Heart right ventricle (tissue), 16 donors: Measurements from ENCODE around the gene CDKN2B-AS1. TPM values are rescaled to one million over a fixed set of nuclear protein-coding genes. Genes with fewer than 3 reads are reported as not detected.

ENCODE experiments used
- ATAC-seq, 8 donors: fragments of 200-7000 bp; cut with Tn5 transposase; one replicate each; pipeline ENCODE4 v1.9.1; 2020; ENCODE audit warnings: mild to moderate bottlenecking in 8 of 8, moderate library complexity in 8 of 8, moderate number of reproducible peaks in 1 of 8
- DNase-seq, 2 donors: peaks; one replicate each; pipeline ENCODE4 v3.0.0-alpha.2; 2020
- H3K27ac ChIP-seq, 10 donors: fragments of 200-600 bp; sonication (generic) in 2 of 10; one replicate each; pipeline versions ENCODE4 v1.5.0 to v1.8.0; 2020 to 2022; ENCODE audit warnings: mild to moderate bottlenecking in 3 of 10
- H3K27me3 ChIP-seq, 7 donors: fragments of 200-600 bp; one replicate each; pipeline ENCODE4 v1.8.0; 2021 to 2022; ENCODE audit warnings: mild to moderate bottlenecking in 2 of 7
- H3K36me3 ChIP-seq, 9 donors: fragments of 200-600 bp; sonication (generic) in 1 of 9; one replicate each; pipeline versions ENCODE4 v1.5.0 to v1.8.0; 2020 to 2022; ENCODE audit warnings: mild to moderate bottlenecking in 2 of 9
- H3K4me1 ChIP-seq, 9 donors: fragments of 200-600 bp; sonication (generic) in 1 of 9; one replicate each; pipeline versions ENCODE4 v1.5.0 to v1.8.0; 2020 to 2022; ENCODE audit warnings: mild to moderate bottlenecking in 4 of 9
- H3K4me3 ChIP-seq, 10 donors: fragments of 200-600 bp; sonication (generic) in 2 of 10; one replicate each; pipeline versions ENCODE4 v1.5.0 to v1.8.0; 2020 to 2022; ENCODE audit warnings: mild to moderate bottlenecking in 7 of 10, moderate library complexity in 2 of 10
- H3K9me3 ChIP-seq, 11 donors: fragments of 200-600 bp in 10 of 11; sonication (generic) in 2 of 11; one replicate each; pipeline versions ENCODE4 v1.5.0 to v1.8.0; 2013 to 2022; ENCODE audit warnings: mild to moderate bottlenecking in 2 of 11, control low read depth in 1 of 11, moderate library complexity in 1 of 11
- WGBS, 2 donors: extraction: QIAGEN DNeasy Blood & Tissue Kit; methylation state at CpG; one replicate each; pipeline ENCODE4 v1.1.7; 2013; ENCODE audit warnings: inconsistent platforms in 1 of 2; 5-methylcytosine and 5-hydroxymethylcytosine counted together
- intact Hi-C, 10 donors: fragments of 100-400 bp; cut with DNase I; formaldehyde crosslinking; loops; one replicate each; pipeline versions ENCODE4 v1.11.1 to v1.14.2; 2022
- polyA plus RNA-seq, 2 donors: library from polyadenylated mRNA; stranded (reverse); fragments of 200-250 nt; gene quantifications; one replicate each; pipeline ENCODE4 v1.2.3, GENCODE V29; 2013
- total RNA-seq, 10 donors: library from RNA; stranded (reverse); fragmentation: NEBNext Ultra II Directional in 3 of 10; extraction: Animal tissue kit (Norgen Biotek cat#: 25700) in 3 of 10; gene quantifications; one replicate each; pipeline versions ENCODE4 v1.2.1 to v1.2.4, GENCODE V29; 2021 to 2023
- TF ChIP-seq, protein P1 (sequence below), 9 donors: fragments of 200-600 bp; sonication (generic) in 2 of 9; IDR thresholded peaks; one replicate each; pipeline versions ENCODE4 v1.5.0 to v1.8.0; 2021 to 2022; ENCODE audit warnings: antibody characterized with exemption in 9 of 9, mild to moderate bottlenecking in 5 of 9, moderate library complexity in 1 of 9
- donor health status: Arrhythmogenic right ventricular cardiomyopathy.
- donor health status: ischemic (EF 13 %, LVEDD 7.1; RV severe dilation, severe dysfunction).
- donor health status: healthy with polysubstance abuse.
- donor health status: DM: no; HTN: yes; CAD: no.
- donor health status: DM: no; HTN: no; CAD: no.
- donor health status: ischemic (EF 25% LVEDD 6.9; RV normal size, moderate dysfunction).
- donor health status: ischemic (EF 25% LVEDD 5.7; RV mildly dilated, moderate dysfunction).
- donor health status: healthy.
- donor health status: DM: yes; HTN: yes; CAD: no.
- donor health status: Ischemic cardiomyopathy.
- donor health status: ischemic (EF 35%, LVEDD 5.7; RV mildly dilated, moderate dysfunction).
- donor health status: nonischemic (EF 11% LVEDD 7.7; RV severe dilation, severe dysfunction).
- donor health status: DM: yes; HTN: yes; CAD: no.
- donor health status: PGD.
- donor health status: ischemic (EF 29% LVEDD 5.4; RV normal size, mild dysfunction).
- donor health status: nonischemic (EF 23%, LVEDD 6.1; RV moderate dilation, normal function).

The CDKN2B-AS1 gene
- total and polyA plus RNA-seq, 12 donors: 0.14 to 0.45 (median 0.30) TPM; not detected in 9

DNA sequence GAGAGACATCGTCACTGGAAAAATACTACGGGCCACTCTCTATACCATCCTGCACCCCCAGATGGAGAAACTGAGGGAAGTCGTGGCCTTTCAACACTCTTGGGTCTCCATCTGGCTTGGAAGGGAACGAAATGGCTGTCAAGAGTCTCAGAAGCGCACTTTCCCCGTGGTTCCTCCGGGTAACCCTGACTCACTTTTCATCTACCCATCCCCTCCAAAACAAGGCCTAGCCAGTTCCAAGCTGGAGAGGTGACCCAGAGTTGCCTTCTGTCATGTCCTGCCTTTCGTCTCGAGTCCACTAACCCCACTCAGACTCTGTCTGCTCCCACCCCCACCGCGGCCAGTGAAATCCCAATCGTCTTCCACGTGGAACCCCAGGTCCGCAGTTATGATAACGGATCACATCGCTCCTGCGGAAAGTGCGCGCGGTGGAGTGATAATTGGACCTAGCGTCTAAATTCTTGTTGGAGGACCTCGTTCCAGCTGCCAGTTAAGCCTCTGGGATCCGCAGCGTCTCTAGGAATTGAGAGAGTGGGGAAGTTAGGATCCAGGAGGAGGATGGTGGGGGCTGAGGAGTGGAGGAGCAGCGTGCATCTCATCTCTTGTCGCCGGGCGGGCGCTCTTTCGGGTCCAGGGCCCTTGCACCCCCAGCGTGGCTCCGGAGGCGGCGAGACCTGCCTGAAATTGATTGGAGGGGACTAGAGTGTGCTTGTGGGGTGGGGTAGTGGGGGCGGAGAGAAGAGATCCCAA is 5.0 kb upstream of the CDKN2B-AS1 start:
- H3K9me3 ChIP-seq: no peaks in the 10 kb centered on the region
- 9 to 21% methylated on average over 35 of the region's 35 CpGs for WGBS, 2 donors
- no peak for DNase-seq
- peaks cover 0 to 16% (median 4%) of the 10 kb centered on the region in 9 donors for H3K4me1 ChIP-seq
- TF ChIP-seq, protein P1, sequence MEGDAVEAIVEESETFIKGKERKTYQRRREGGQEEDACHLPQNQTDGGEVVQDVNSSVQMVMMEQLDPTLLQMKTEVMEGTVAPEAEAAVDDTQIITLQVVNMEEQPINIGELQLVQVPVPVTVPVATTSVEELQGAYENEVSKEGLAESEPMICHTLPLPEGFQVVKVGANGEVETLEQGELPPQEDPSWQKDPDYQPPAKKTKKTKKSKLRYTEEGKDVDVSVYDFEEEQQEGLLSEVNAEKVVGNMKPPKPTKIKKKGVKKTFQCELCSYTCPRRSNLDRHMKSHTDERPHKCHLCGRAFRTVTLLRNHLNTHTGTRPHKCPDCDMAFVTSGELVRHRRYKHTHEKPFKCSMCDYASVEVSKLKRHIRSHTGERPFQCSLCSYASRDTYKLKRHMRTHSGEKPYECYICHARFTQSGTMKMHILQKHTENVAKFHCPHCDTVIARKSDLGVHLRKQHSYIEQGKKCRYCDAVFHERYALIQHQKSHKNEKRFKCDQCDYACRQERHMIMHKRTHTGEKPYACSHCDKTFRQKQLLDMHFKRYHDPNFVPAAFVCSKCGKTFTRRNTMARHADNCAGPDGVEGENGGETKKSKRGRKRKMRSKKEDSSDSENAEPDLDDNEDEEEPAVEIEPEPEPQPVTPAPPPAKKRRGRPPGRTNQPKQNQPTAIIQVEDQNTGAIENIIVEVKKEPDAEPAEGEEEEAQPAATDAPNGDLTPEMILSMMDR (IDR thresholded peaks at IDR 0.05): no peak
- no peak overlapping the region for H3K4me3 ChIP-seq
- intact Hi-C loops: loop anchor here in 1 of 10 donors (10.0 kb wide), 1 partner anchor 185 kb away; the partner anchor contains the start of gene MTAP
- H3K27ac ChIP-seq: no peak overlapping the region
- H3K27me3 ChIP-seq: peaks cover 0 to 96% (median 87%) of the 10 kb centered on the region in 7 donors
- no peaks in the 10 kb centered on the region for H3K36me3 ChIP-seq
- ATAC-seq: no peak

DNA sequence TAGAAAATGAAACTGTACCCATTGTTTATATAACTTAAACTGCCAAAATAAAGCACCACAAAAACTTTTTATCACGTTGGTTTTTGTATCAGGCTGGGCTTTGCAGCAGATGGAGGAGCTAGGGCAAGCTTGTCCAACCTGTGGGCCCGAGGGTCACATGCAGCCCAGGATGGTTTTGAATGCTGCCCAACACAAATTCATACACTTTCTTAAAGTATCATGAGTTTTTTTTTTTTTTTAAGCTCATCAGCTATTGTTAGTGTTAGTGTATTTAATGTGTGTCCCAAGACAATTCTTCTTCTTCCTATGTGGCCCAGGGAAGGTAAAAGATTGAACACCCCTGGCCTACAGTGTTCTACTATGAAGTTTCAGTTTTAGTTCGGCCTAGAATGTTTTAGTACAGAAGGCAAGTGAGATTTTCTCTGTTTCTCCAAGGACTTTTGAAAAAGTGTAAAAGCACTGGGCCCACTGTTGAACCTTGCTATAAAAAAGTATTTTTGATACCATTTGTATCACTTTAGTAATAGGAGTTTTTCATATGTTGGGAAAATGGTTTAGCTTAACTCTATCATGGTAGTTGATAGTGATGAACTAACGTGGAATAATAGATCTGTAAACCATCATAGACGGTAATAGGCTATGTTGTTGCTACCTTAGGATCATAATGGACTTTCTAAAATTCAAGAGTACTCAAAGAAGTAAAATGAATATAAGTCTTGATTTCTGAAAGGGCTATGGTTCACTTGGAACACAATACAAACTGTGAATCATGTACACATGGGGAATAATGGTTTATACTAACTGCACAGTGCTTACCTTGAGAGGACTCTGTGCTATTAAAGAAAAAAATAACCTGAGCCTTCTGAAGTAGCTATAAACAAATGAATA is 3.3 kb upstream of the CDKN2B-AS1 start:
- no peaks in the 10 kb centered on the region for H3K9me3 ChIP-seq
- H3K36me3 ChIP-seq: no peaks in the 10 kb centered on the region
- 86 to 91% methylated on average over 5 of the region's 5 CpGs for WGBS, 2 donors
- no peak overlapping the region for H3K4me3 ChIP-seq
- TF ChIP-seq, protein P1 (IDR thresholded peaks at IDR 0.05): no peak
- peaks cover 0 to 24% (median 5%) of the 10 kb centered on the region in 9 donors for H3K4me1 ChIP-seq
- no peak for DNase-seq
- peaks cover 0 to 87% (median 74%) of the 10 kb centered on the region in 7 donors for H3K27me3 ChIP-seq
- intact Hi-C loops: loop anchor here in 1 of 10 donors (10.0 kb wide), 1 partner anchor 187 kb away; the partner anchor contains the start of gene MTAP
- H3K27ac ChIP-seq: no peak overlapping the region
- ATAC-seq: no peak

DNA sequence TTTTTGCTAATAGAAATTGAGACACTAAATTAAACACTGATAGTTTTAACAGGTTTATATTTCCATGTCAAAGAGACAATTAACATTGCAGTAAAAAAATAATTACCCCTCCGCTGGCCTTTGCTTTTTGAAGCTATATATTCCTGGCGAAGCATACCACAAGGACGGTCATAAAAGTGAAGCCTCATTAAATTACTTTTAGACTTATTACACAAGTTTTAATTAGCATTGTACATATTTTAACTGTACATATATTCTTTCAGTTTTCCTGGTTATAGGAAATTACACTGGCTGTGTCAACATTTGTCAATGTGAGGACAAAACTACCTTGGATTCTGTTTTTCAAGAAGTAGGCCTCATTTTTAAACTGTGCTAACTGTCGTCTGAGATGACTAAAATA is 1.6 kb upstream of the CDKN2B-AS1 start:
- Histone ChIP-seq H3K36me3 (no peaks in the 10 kb centered on the region), H3K9me3 (no peaks in the 10 kb centered on the region), H3K27ac (no peak overlapping the region), H3K4me3 (peak overlapping the region in 1 of 10 donors; percentile 96), H3K27me3 (peaks cover 0 to 74% (median 60%) of the 10 kb centered on the region in 7 donors), H3K4me1 (peaks cover 0 to 19% (median 5%) of the 10 kb centered on the region in 9 donors)
- WGBS, 2 donors: 98% methylated on average over 4 of the region's 4 CpGs
- TF ChIP-seq, protein P1 (IDR thresholded peaks at IDR 0.05): no peak
- intact Hi-C loops: loop anchor here in 1 of 10 donors (10.0 kb wide), 1 partner anchor 188 kb away; the partner anchor contains the start of gene MTAP
- DNase-seq (no peak), ATAC-seq (no peak)
